GM12874 (cell line): ENCODE results near the gene PPFIA3.

Source experiments
- CTCF ChIP-seq: IDR thresholded peaks from 2 replicates; pipeline ENCODE4 v1.5.1; 2011; ENCODE audit warnings: low read depth, mild to moderate bottlenecking, control low read depth, low read length, moderate library complexity; ENCODE audit not compliant: insufficient read depth

Gene PPFIA3

GRCh38 chr19:49120325-49120683 lies 960 bp downstream of the PPFIA3 start:
- no peak for TF ChIP-seq CTCF

- no peak for TF ChIP-seq CTCF
Measured at GRCh38 chr19:49120868-49121267, 1.5 kb downstream of the PPFIA3 start.

GRCh38 chr19:49125025-49125731 lies 5.8 kb downstream of the PPFIA3 start:
- TF ChIP-seq CTCF, result no peak

- no peak for TF ChIP-seq CTCF
Measured at GRCh38 chr19:49126575-49126974, 7.2 kb downstream of the PPFIA3 start.

- TF ChIP-seq CTCF, result no peak
Measured at GRCh38 chr19:49127674-49128544, 8.6 kb downstream of the PPFIA3 start.

- no peak for TF ChIP-seq CTCF
Measured at GRCh38 chr19:49128545-49129237, 9.3 kb downstream of the PPFIA3 start.

GRCh38 chr19:49129238-49129583 lies 9.9 kb downstream of the PPFIA3 start:
- no peak for TF ChIP-seq CTCF
